Breast epithelium (tissue), 4 donors: ENCODE results near the gene TXNRD1. TPM values are rescaled to one million over a fixed set of nuclear protein-coding genes. Genes with fewer than 3 reads are reported as not detected.
"Not testable (repeated sequence)": the region's sequence is repeated elsewhere in the genome, so short reads cannot be mapped to it uniquely, and the experiment has no call there.

Experiments
- DNase-seq, 2 donors: peaks; one replicate each; pipeline ENCODE4 v3.0.0-alpha.2; 2019; ENCODE audit warnings: low spot score in 2 of 2
- H3K27ac ChIP-seq, 2 donors: fragments of 200-600 bp; sonication (generic) in 1 of 2; one replicate each; pipeline ENCODE4 v1.5.1; 2016 to 2019; ENCODE audit warnings: mild to moderate bottlenecking in 1 of 2
- H3K27me3 ChIP-seq, 2 donors: fragments of 200-600 bp; sonication (generic) in 1 of 2; one replicate each; pipeline versions ENCODE4 v1.5.1 to v1.6.0; 2017 to 2019; ENCODE audit warnings: control low read depth in 1 of 2, mild to moderate bottlenecking in 1 of 2
- H3K36me3 ChIP-seq: fragments of 200-600 bp; one replicate; pipeline ENCODE4 v1.5.1; 2019
- H3K4me1 ChIP-seq, 2 donors: fragments of 200-600 bp; sonication (generic); one replicate each; pipeline ENCODE4 v1.5.1; 2016 to 2019; ENCODE audit warnings: control low read depth in 1 of 2
- H3K4me3 ChIP-seq, 3 donors: fragments of 200-600 bp; sonication (generic); 1 replicate in 2 of 3; 2 replicates in 1 of 3; pipeline ENCODE4 v1.5.1; 2016 to 2019; ENCODE audit warnings: mild to moderate bottlenecking in 3 of 3, moderate library complexity in 2 of 3
- H3K9me3 ChIP-seq, 2 donors: fragments of 200-600 bp; sonication (generic) in 1 of 2; one replicate each; pipeline ENCODE4 v1.5.1; 2016 to 2019; ENCODE audit warnings: control low read depth in 1 of 2
- CTCF ChIP-seq, 3 donors: fragments of 450-650 bp; IDR thresholded peaks; one replicate each; pipeline ENCODE4 v1.5.1; 2016 to 2017; ENCODE audit warnings: antibody characterized with exemption in 3 of 3, mild to moderate bottlenecking in 3 of 3, moderate library complexity in 3 of 3
- POLR2A ChIP-seq: fragments of 450-650 bp; IDR thresholded peaks from one replicate; pipeline ENCODE4 v1.6.1; 2016; ENCODE audit warnings: antibody characterized with exemption, mild to moderate bottlenecking, moderate library complexity
- POLR2AphosphoS5 ChIP-seq, 3 donors: sonication (generic); formaldehyde crosslinking; IDR thresholded peaks; one replicate each; pipeline ENCODE4 v1.6.1; 2017; ENCODE audit warnings: antibody characterized with exemption in 3 of 3
- intact Hi-C: fragments of 100-400 bp; cut with DNase I; formaldehyde crosslinking; loops from one replicate; pipeline ENCODE4 v1.15.1; 2023; ENCODE audit warnings: low total_unique reads
- total RNA-seq, 3 donors: library from RNA; depleted of rRNA; stranded (reverse); fragments of >200 nt; gene quantifications; one replicate each; pipeline ENCODE4 v1.1.0, GENCODE V29; 2016

Gene TXNRD1
- total RNA-seq, 3 donors from 2014 or later, result 60.2 to 137 (median 103) TPM

GRCh38 chr12:104258476-104259067 lies 43.0 kb downstream of the TXNRD1 start:
- no peaks in the 10 kb centered on the region for H3K4me1 ChIP-seq
- H3K27ac ChIP-seq, result no peak overlapping the region
- no peaks in the 10 kb centered on the region for H3K9me3 ChIP-seq
- no peaks in the 10 kb centered on the region for H3K27me3 ChIP-seq
- no peaks in the 10 kb centered on the region for H3K36me3 ChIP-seq
- no peak overlapping the region for H3K4me3 ChIP-seq
- no peak for DNase-seq
- intact Hi-C loops, result no loop called here
- TF ChIP-seq POLR2A (no peak), POLR2AphosphoS5 (IDR thresholded peaks at IDR 0.05) (no peak), CTCF (IDR thresholded peaks at IDR 0.05) (no peak)

- no peak for DNase-seq
- Histone ChIP-seq H3K36me3 (no peaks in the 10 kb centered on the region), H3K27me3 (no peaks in the 10 kb centered on the region), H3K9me3 (no peaks in the 10 kb centered on the region), H3K27ac (peak overlapping the region in 1 of 2 donors; percentile 19), H3K4me3 (no peak overlapping the region), H3K4me1 (no peaks in the 10 kb centered on the region)
- intact Hi-C loops, result no loop called here
- TF ChIP-seq POLR2AphosphoS5 (IDR thresholded peaks at IDR 0.05) (no peak), CTCF (IDR thresholded peaks at IDR 0.05) (no peak)
These were observed 47.4 kb downstream of the TXNRD1 start for GRCh38 chr12:104263026-104263425.

GRCh38 chr12:104263580-104264358 lies 48.2 kb downstream of the TXNRD1 start:
- Histone ChIP-seq H3K36me3 (no peaks in the 10 kb centered on the region), H3K27me3 (no peaks in the 10 kb centered on the region), H3K27ac (peak overlapping the region; percentile 11 to 19), H3K9me3 (no peaks in the 10 kb centered on the region), H3K4me3 (no peak overlapping the region), H3K4me1 (no peaks in the 10 kb centered on the region)
- DNase-seq, result no peak
- TF ChIP-seq POLR2AphosphoS5 (IDR thresholded peaks at IDR 0.05), result no peak
- no peak for TF ChIP-seq POLR2A
- no peak for TF ChIP-seq CTCF (IDR thresholded peaks at IDR 0.05)
- intact Hi-C loops, result no loop called here

- H3K9me3 ChIP-seq, H3K27ac ChIP-seq, H3K4me1 ChIP-seq, H3K4me3 ChIP-seq, DNase-seq, H3K36me3 ChIP-seq, H3K27me3 ChIP-seq, intact Hi-C loops: not testable (repeated sequence)
These were observed 49.9 kb downstream of the TXNRD1 start for GRCh38 chr12:104265436-104265835.

GRCh38 chr12:104272938-104273337 lies 57.4 kb downstream of the TXNRD1 start:
- no peaks in the 10 kb centered on the region for H3K9me3 ChIP-seq
- TF ChIP-seq CTCF (IDR thresholded peaks at IDR 0.05) (no peak), POLR2AphosphoS5 (IDR thresholded peaks at IDR 0.05) (no peak), POLR2A (no peak)
- H3K4me1 ChIP-seq, result no peaks in the 10 kb centered on the region
- H3K27ac ChIP-seq, result no peak overlapping the region
- intact Hi-C loops, result no loop called here
- no peaks in the 10 kb centered on the region for H3K36me3 ChIP-seq
- H3K4me3 ChIP-seq, result no peak overlapping the region
- no peaks in the 10 kb centered on the region for H3K27me3 ChIP-seq
- DNase-seq, result no peak
